ENCODE results near the gene PRKCZ. TPM values are rescaled to one million over a fixed set of nuclear protein-coding genes. Genes with fewer than 3 reads are reported as not detected.

PRKCZ gene
- total and polyA plus RNA-seq, 9 of the 15 experiments (the other 6 are each of a cell fraction or from before 2014, with no cell fraction given) = 0.07 to 3.1 (median 1.3) TPM

- TF ChIP-seq CHD7 (IDR thresholded peaks at IDR 0.05; ENCODE audit: low read depth, low read length) = no peak
- peak; percentile 44; the same call in 1 of the 2 replicates for TF ChIP-seq ERF (CRISPR knock-in tag; IDR thresholded peaks at IDR 0.05)
- TF ChIP-seq ZNF445 (CRISPR knock-in tag; IDR thresholded peaks at IDR 0.05; ENCODE audit: low read depth) = no peak
- TF ChIP-seq NFRKB (IDR thresholded peaks at IDR 0.05; ENCODE audit: low read depth) = no peak
- TF ChIP-seq ZFP1 (CRISPR knock-in tag; IDR thresholded peaks at IDR 0.05) = no peak
- TF ChIP-seq FOXJ3 (CRISPR knock-in tag; IDR thresholded peaks at IDR 0.05) = no peak
- peak; percentile 73 for TF ChIP-seq USF1 (CRISPR knock-in tag; IDR thresholded peaks at IDR 0.05)
- TF ChIP-seq KAT8 (IDR thresholded peaks at IDR 0.05; ENCODE audit: low read depth) = no peak
- TF ChIP-seq, protein P1, sequence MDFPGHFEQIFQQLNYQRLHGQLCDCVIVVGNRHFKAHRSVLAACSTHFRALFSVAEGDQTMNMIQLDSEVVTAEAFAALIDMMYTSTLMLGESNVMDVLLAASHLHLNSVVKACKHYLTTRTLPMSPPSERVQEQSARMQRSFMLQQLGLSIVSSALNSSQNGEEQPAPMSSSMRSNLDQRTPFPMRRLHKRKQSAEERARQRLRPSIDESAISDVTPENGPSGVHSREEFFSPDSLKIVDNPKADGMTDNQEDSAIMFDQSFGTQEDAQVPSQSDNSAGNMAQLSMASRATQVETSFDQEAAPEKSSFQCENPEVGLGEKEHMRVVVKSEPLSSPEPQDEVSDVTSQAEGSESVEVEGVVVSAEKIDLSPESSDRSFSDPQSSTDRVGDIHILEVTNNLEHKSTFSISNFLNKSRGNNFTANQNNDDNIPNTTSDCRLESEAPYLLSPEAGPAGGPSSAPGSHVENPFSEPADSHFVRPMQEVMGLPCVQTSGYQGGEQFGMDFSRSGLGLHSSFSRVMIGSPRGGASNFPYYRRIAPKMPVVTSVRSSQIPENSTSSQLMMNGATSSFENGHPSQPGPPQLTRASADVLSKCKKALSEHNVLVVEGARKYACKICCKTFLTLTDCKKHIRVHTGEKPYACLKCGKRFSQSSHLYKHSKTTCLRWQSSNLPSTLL (IDR thresholded peaks at IDR 0.05) = no peak
- no peak for TF ChIP-seq GATAD2B (IDR thresholded peaks at IDR 0.05; ENCODE audit: borderline replicate concordance)
- TF ChIP-seq ZNF12 (CRISPR knock-in tag; IDR thresholded peaks at IDR 0.05) = no peak
- TF ChIP-seq ZNF644 (tag; IDR thresholded peaks at IDR 0.05; ENCODE audit: low read depth) = no peak
- TF ChIP-seq HMG20A (CRISPR knock-in tag; conservative IDR thresholded peaks at IDR 0.05) = no peak
- TF ChIP-seq RBFOX2 (IDR thresholded peaks at IDR 0.05; ENCODE audit: low read depth, low read length) = peak; percentile 52
- no peak for TF ChIP-seq NR2F6 (CRISPR knock-in tag; IDR thresholded peaks at IDR 0.05)
Measured at GRCh38 chr1:2204415-2205190, 154.4 kb downstream of the PRKCZ start (continued).
